Astrocyte of the cerebellum (primary cell): ENCODE measurements around the gene DEDD.

Experiments
- DNase-seq: peaks from one replicate; pipeline ENCODE4 v3.0.0-alpha.2; 2011; ENCODE audit warnings: low read depth
- H3K4me3 ChIP-seq: 2 replicates; pipeline ENCODE4 v1.5.1; 2011; ENCODE audit warnings: mild to moderate bottlenecking, low read depth, low read length, moderate library complexity
- CTCF ChIP-seq: IDR thresholded peaks from 2 replicates; pipeline ENCODE4 v1.5.1; 2012; ENCODE audit warnings: low read length, low read depth, moderate library complexity, mild to moderate bottlenecking; ENCODE audit errors: missing control alignments
- in situ Hi-C: cut with HindIII; loops from 2 replicates; pipeline ENCODE4 v1.10.0; 2017; ENCODE audit warnings: low sequenced_read_pairs

The DEDD gene

GRCh38 chr1:161084597-161084988 is 47.9 kb downstream of the DEDD start:
- TF ChIP-seq CTCF: no peak
- in situ Hi-C loops: no loop called here
- no peak for DNase-seq
- no peak overlapping the region for H3K4me3 ChIP-seq

GRCh38 chr1:161083748-161084596 is 48.5 kb downstream of the DEDD start:
- DNase-seq: no peak
- TF ChIP-seq CTCF: no peak
- H3K4me3 ChIP-seq: no peak overlapping the region
- in situ Hi-C loops: no loop called here

- in situ Hi-C loops: no loop called here
- no peak overlapping the region for H3K4me3 ChIP-seq
- peak; percentile 84 for DNase-seq
- TF ChIP-seq CTCF: no peak
Observed at GRCh38 chr1:161082996-161083747, 49.3 kb downstream of the DEDD start.

- no peak for TF ChIP-seq CTCF
- DNase-seq: no peak
- in situ Hi-C loops: no loop called here
- H3K4me3 ChIP-seq: no peak overlapping the region
Observed at GRCh38 chr1:161082483-161082882, 50.0 kb downstream of the DEDD start.

- H3K4me3 ChIP-seq: no peak overlapping the region
- no peak for TF ChIP-seq CTCF
- no peak for DNase-seq
- in situ Hi-C loops: no loop called here
Observed at GRCh38 chr1:161081519-161081918, 50.9 kb downstream of the DEDD start.

GRCh38 chr1:161080441-161081405 is 51.7 kb downstream of the DEDD start:
- DNase-seq: no peak
- in situ Hi-C loops: no loop called here

More at GRCh38 chr1:161080441-161081405, 51.7 kb downstream of the DEDD start:
- no peak overlapping the region for H3K4me3 ChIP-seq
- no peak for TF ChIP-seq CTCF
